GM19351 (cell line): ENCODE results near the gene SRSF7.
"Not testable (repeated sequence)": the region's sequence is repeated elsewhere in the genome, so short reads cannot be mapped to it uniquely, and the experiment has no call there.

Experiments
- ATAC-seq: cut with Tn5 transposase; IDR thresholded peaks from one replicate; pipeline ENCODE4 v1.9.1; 2021; ENCODE audit warnings: mild to moderate bottlenecking, moderate library complexity; ENCODE audit not compliant: unreplicated experiment

SRSF7 gene

GRCh38 chr2:38706846-38707345, 44.3 kb downstream of the SRSF7 start:
- ATAC-seq: no peak

GRCh38 chr2:38704664-38705063, 46.5 kb downstream of the SRSF7 start:
- ATAC-seq: no peak

GRCh38 chr2:38703336-38703735, 47.8 kb downstream of the SRSF7 start:
- ATAC-seq: not testable (repeated sequence)

GRCh38 chr2:38702413-38702812, 48.7 kb downstream of the SRSF7 start:
- no peak for ATAC-seq

GRCh38 chr2:38701542-38701941, 49.6 kb downstream of the SRSF7 start:
- ATAC-seq: no peak

- no peak for ATAC-seq
Measured at GRCh38 chr2:38700881-38701458, 50.2 kb downstream of the SRSF7 start.

- no peak for ATAC-seq
Measured at GRCh38 chr2:38700113-38700785, 50.9 kb downstream of the SRSF7 start.

GRCh38 chr2:38698467-38699003, 52.6 kb downstream of the SRSF7 start:
- ATAC-seq: no peak

GRCh38 chr2:38697116-38697840, 53.9 kb downstream of the SRSF7 start:
- no peak for ATAC-seq
